Glomerular endothelial cell (primary cell): Measurements from ENCODE around the gene RORC. TPM values are rescaled to one million over a fixed set of nuclear protein-coding genes. Genes with fewer than 3 reads are reported as not detected.

Experiments
- DNase-seq: peaks from one replicate; pipeline ENCODE4 v3.0.0-alpha.2; 2011; ENCODE audit warnings: low read depth, low spot score; ENCODE audit errors: extremely low read depth
- total RNA-seq: library from RNA; depleted of rRNA; stranded (reverse); fragments of >200 nt; gene quantifications from 2 replicates; pipeline ENCODE4 v1.2.3, GENCODE V29; 2015

Gene RORC
- total RNA-seq, 1 donor from 2014 or later, result not detected

DNA sequence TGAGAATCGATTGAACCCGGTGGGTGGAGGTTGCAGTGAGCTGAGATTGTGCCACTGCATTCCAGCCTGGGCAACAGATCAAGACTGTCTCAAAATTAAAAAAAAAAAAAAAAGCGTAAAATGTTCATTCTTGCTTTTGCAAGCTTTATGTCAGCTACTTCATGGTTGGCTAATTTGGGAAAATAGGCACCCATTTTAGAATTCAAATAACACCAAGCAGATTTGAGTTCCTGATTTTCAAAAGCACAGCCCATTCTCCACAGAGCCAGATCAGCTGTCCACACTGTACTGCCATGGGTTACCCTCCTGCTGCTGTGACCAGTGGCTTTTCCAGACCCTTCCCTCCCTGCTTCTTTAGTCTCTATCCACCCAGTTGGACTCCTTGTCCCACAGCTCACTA lies 17.5 kb upstream of the RORC start:
- DNase-seq, result no peak

DNA sequence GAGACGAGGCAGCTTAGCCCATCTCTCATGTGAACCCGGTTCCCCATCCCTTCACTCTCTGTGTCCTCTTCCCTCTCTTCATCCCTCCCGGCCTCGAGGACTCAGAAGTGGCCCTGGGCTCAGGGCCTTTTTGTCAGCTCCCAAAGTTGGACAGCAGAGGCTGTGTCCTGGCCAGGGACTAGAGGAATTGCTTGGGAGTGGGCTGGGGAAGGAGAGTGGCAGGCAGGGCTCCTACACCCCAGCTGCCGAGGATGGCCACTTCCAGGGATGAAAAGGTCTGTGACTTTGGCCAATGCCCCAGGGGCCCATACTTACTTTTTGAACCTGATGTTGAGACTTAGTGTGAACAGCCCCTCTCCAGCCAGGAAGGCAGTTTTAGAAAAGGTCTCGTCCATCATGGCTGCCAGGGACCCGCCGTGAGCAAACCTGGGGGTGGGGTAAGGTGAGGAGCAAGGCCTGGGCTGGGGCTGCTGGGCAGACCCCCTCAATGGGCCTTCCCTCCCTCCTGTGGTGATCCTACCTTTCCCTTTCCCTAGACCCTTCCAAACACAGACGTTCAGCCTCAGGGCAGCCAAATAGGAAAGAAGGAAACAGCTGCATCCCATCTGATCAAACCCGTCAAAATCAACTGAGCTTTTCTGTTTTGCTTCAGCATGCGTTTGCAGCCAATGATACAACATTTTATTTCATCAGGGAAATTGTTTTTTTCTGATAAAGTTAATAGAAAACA lies 16.4 kb upstream of the RORC start:
- no peak for DNase-seq

DNA sequence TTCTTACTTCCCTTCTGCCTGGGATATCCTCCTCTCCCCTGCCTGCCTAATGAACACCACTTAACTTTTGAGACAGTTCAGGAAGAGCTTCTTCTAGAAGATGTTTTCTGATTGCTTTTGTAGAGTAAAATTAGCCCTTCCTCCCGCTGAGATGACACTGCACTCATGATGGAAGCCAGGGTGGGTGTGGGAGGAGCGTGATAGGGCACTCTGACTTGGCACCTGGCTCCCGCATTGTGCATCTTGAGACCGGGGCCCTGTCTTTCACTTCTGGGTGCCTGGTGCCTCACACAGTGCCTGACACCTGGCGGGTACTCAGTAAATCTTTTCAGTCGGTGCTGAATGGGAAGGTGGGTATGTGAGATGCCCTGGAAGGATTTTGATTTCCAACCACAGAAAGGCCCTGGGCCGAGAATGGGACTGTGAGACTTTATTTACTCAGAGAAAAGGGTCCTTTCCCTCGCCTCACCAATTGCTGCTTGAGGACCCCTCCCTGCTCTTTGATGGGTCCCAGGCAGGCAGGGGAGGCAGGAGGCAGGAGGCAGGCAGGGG lies 15.2 kb upstream of the RORC start:
- DNase-seq, result no peak

DNA sequence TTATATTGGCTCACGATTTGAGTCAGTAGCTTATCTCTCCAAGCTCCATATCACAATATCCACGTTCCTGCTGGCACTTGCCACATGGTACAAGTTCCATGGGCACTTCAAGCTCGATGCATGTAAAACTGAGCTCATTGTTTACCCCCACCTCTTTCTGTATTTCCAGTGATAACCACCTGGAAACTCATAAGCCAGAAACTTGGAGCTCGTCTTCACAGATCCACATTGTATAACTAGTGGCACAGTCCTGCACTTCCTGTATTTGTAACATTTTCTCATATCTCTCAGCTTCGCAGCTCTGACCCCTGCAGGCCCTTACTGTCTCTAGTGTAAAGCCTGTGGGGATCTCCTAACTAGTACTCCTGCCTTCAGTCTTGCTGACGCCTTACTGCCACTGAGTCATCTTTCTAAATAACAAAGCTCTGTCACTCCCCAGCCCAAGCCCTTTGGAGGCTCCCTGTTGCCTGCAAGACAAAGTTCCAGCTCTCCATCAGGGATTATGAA lies 14.5 kb upstream of the RORC start:
- no peak for DNase-seq

DNA sequence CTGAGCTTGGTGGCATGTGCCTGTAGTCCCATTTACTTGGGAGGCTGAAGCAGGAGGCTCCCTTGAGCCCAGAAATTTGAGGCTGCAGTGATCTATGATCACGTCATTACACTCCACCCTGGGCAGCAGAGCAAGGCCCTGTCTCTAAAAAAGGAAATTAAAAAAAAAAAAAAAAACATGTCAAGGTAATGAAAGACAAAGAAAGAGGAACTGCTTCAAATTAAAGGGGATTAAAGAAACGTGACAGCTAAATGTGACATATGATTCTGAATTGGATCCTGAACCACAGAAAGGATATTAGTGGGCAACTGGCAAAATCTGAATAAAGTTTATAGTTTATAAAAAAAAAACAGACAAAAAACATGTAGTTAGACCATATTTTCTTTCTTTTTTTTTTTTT lies 11.8 kb upstream of the RORC start:
- DNase-seq, result no peak

- DNase-seq, result no peak
Observed at GRCh38 chr1:151841141-151841540, 9.5 kb upstream of the RORC start.

DNA sequence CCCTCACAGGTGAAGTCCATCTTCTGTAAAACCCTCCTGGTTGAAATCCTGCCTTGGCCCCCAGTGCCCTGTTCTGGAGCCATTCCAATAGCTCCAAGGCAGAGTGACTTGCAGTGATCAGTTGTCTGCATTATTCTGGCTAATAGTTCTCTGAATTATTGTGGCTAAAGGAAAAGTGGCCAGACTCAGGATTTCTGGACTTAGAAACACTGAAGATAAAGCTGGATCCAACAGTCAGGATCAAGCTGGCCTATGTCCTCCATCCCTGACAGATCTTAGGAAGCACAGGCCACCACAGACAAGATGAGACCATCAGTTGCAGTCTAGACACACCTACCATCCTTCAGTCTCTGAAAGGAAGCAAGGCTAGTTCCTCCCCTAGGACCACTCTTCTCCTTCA lies 8.8 kb upstream of the RORC start:
- no peak for DNase-seq

GRCh38 chr1:151839457-151840403 lies 8.1 kb upstream of the RORC start, which contains the start of gene C2CD4D:
Gene C2CD4D (minus strand): TSS chr1:151839820. CDS start chr1:151838989, 831 bp downstream.
- no peak for DNase-seq

DNA sequence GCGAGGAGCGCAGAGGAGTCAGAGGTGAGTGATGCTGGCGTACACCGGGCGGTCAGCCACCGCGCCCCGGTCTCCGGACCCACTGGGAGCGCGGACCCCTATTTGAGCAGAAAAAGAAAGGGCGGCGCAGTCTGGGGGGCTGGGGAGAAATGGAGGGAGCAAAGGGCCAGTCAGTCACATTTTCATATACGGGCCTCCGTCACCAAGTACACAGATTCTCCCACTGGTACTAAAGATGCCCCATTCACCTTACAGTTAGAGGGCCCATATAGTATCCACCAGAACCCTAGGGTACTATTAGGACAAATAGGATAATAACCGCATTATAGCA lies 7.4 kb upstream of the RORC start:
- no peak for DNase-seq

DNA sequence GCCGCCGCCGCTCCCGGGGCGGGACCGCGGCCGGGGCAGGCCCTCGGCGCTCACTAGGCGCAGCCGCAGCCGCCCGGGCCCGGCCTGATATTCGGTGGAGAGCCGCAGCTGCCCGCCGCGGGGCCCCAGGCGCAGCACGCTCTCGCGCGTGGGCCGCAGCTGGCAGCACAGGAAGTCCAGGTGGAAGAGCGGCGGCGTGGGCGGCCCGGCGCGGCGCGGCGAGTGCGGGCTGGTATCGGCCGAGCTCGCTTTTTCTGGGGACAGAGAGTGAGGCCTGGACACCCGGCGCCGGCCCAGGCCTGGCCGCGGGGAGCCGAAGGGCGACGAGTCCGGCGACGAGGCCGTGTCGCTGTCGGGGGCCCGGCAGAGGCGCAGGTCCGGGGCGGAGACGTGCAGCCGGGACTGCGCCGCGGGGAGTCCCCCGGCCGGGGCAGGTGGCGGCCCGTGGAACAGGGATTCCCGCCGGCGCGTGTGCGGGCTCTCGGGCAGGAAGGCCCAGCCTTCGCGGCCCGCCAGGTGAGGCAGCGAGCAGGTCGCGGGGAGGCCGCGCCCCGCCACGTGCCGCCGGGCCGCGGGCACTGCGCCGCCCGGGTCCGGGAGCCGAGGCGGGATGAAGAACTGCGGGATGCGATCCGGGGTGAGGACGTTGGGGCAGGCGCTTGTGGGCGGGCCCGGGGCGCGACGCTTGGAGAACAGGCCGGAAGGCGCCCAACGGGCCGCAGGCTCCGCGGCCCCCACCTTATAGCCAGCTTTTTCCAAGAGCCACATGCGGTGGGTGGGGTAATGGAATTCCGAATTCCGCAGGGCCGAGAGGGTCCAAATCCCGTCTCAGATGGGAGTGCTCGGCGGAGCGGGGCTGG lies 6.8 kb upstream of the RORC start:
- no peak for DNase-seq

- DNase-seq, result no peak
Observed at GRCh38 chr1:151837884-151838221, 6.3 kb upstream of the RORC start.

GRCh38 chr1:151837197-151837596 lies 5.6 kb upstream of the RORC start:
- no peak for DNase-seq

DNA sequence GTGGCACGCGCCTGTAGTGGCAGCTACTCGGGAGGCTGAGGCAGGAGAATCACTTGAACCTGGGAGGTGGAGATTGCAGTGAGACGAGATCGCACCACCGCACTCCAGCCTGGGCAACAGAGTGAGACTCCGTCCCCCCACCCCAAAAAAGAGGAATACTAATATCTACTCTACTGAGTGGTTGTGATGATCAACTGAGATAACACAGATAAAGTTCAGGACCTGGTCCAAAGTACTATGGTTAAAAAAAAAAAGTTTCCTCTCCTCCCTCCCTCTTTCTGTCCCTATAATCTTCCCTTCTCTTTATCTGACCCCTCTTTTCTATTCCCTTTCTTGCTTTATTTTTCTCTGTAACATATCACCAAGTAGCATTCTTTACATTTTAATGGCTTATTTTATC lies 4.0 kb upstream of the RORC start:
- DNase-seq, result no peak

DNA sequence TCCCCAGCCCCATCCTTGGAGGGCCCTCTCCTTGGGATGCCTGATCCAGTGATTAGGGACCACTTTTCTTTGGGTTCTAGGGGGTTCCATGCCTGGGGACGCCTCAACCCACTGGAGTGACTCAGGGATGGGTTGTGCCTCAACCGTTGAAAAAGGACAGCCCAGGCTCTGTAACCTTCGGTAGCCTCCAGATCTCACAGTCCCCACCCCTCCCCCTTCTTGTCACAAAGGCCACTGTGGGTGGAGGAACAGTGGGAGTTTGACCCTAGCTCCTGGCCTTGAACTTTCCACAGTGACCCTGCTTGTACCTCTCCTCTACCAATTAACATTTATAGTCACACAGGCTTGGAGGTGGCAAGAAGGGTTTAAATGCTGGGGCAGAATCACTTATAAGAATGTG lies 2.6 kb upstream of the RORC start:
- no peak for DNase-seq

DNA sequence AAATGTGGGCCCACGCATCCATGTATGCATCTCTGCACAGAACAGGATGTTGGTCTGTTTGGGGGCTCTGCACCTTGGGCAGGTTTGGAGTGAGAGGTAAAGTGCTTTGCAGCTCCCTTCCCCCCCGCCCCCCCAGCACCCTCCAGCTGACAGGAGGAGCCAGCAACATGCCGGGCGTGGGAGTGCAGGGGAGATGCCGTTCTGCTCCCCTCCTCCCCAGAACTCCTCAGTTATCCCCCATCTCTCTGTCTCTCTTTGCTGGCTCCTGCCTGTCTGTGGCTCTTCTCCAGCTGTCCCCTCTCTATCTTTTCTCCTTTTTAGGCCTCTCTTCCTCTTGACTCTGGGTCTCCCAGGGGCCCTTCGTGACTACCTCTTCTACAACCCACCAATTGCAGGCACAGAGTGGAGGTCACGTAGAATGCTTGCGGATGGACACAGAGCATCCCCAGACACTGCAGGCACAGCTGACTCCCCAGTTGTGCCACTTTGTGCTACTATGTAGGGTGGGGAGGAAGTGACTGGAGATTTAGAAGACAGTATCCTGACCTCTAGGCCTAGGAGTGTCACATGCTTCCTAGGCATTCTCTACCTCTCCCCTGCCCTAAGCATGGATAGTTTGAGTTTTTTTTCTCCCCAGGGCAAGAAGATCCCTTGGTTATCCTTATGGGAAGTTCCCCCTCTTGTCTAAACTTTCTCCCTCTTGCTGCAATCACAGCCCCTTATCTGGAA lies 1.7 kb upstream of the RORC start:
- no peak for DNase-seq

GRCh38 chr1:151832318-151832980 lies 847 bp upstream of the RORC start:
- DNase-seq, result no peak

DNA sequence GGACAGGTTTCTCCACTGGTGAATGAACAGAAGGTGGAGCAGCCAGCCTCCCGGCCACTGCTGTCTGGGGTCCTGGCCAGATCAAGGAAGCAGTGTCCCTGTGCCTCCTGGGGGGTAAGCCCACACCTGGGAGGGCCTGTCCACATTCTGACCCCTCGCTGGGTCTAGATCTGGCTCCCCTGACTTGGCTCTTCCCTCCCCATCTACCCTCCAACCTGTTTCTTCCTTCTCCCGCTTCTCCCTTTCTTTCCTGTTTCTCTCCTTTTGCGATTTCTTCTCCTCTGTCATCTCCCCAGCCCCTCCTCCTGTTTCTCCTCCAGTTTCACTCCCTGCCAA lies 378 bp downstream of the RORC start:
- no peak for DNase-seq

GRCh38 chr1:151830055-151830454 lies 1.5 kb downstream of the RORC start:
- no peak for DNase-seq

DNA sequence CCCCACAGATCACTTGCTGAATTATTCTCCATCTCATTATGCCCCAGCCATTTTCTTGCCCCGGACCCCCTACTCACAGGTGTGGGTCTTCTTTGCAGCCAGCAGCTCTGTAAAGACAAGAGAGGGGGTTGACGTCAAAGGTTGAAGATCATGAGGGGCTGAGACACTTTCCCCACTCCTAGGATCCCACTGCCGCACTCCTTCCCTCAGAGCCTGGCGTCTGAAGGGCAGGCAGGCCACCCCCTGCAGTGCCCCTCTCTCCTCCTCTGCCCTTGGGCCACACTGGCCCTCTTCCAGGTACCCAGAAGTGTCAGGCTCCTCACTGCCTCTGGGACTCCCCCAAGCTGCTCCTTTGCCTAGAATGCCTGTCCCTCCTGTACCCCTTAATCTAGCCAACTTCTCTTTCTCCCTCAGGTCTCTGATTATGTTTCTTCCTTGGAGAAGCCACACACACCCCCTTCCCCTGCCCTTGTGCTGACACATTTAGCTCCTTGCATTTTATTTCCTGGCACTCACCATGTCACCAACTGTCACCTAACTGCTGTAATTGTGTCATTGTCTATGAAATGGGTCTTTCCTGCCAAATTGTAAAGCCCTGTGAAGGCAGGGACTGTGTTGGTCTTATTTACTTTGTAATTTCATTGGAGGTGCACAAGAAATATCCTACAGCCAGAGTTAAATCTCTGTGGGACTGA lies 2.1 kb downstream of the RORC start:
- DNase-seq, result no peak
